HL-60/S4 treated with retinoic acid at 250 ng/mL for 4 days and 3 days (cell line): ENCODE measurements around the gene SP9.
"Not testable (repeated sequence)": the region's sequence is repeated elsewhere in the genome, so short reads cannot be mapped to it uniquely, and the experiment has no call there.

Experiments
- in situ Hi-C: fragments of 300-500 bp; cut with MboI; formaldehyde crosslinking; loops from 2 replicates; pipeline ENCODE4 v1.7.0; 2022; ENCODE audit warnings: low sequenced_read_pairs

Gene SP9

DNA sequence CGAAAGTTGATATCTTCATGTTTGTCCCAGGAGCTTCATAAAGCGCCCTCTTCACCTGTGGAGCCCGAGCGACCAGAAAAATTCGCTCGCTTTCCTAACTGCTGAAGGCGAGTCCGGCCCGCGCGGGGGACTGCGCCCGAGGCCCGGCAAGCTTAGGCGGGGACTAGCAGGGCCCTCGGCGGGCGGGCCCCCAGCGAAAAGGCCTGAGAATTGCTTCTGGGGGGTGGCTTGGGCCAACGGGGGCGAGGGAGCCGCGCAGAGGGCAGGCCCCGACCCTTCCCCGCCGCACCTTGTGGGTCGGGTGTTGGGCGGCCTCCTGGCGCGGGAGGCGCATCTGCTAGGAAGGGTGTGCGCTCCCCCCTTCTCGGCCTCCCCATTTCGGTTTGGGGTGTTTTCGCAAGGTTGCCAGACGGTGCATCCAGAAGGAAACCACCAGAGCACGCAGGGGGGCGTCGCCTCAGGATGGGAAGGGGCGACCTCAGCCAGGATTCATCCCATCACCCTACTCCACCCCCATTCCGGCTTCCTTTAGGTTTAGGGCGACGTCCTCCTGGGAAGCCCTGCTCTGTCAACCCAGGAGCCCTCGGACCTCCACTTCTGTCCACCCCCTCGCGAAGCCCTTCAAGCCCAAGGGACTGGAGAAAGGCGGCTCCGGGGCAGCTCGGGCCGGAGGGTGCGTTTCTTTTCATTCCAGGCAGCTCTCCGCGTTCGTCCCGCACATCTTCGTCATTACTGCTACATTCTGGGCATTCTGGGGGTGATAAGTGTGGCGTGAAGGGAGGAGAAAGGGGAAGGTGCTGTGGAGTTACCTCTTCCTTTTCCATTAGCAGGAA, 9.1 kb downstream of the SP9 start:
- in situ Hi-C loops = loop anchor here (10.0 kb wide), 1 partner anchor 939 kb away; no protein-coding TSS in a partner anchor

DNA sequence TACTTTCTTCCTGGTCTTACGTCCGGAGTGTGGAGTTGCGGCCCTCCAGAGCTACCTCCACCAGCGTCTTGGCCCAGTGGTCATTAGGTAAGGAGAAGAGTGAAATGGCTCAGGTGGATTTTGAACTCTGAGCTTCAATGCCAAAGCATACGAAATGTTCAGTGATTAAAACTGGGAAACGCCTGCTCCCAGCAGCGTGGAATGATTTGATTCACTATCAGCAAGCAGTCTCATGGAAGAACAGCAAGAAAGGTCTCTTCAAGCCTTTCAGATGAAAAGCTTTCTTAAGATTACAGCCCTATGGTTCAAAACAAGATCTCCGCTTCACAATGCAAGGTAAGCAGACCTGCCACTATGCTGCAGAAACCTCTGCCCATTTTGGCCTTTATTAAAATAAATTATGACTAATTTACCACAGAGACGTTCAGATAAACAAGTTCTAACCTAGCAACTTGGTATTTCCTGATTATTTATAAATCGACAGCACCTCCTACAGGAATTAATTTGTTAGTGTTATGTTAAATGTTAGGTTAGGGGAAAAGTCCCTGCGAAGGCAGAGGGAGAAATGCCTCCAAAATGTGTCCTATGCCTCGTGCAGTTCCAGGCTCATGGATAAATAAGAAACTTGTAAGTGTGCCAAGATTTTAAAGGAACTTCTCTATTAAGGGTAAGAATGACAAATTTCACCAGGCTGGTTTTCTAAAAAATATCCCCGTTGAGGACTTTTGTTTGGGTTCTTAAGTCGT, 10.1 kb downstream of the SP9 start:
- in situ Hi-C loops = loop anchor here (10.0 kb wide), 1 partner anchor 940 kb away; no protein-coding TSS in a partner anchor

- in situ Hi-C loops = no loop called here
These were observed 15.3 kb downstream of the SP9 start for GRCh38 chr2:174350018-174350417.

DNA sequence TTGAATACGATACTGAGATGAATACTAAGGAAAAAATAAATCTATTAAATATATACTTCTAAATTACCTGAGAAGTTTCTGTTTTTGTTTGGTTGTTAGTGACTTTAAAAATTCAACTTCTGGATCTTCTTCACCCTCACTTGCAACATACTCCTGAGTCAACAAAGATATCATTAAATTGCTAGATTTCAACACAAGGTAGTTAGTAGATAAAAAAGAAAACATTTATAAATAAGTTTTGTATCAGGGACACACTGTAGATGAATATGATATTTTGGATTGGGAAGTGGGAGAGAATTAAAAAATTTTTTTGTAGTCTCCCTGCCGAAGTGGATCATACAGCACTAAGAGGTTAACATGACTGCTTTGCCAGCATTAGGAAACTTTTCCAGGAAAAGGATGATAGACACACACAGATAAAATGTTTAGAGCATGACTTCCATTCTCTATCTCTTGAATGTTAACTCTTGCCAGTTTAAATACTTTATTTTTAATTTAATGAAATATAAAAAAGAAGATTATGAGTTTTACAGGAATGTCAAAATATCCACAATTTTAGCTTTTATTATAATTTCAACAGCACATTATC, 15.9 kb downstream of the SP9 start:
- in situ Hi-C loops = no loop called here

DNA sequence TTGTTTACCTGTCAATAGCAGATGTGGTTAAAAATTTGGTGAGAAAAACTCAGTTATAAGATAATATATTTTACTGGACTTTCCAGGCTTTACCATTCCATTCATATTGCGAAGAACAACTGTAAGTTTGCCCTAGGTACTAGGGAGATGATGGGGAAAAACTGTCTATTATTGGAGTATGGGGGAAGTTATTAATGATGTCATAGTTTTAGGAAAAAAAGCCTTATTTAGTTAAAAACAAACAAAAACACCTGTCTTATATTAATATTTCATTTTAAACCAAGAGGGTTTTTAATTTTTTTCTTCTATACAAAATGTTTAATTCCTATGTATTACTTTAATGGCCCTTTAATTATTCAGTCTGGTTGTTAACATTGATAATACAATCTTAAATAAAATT, 18.2 kb downstream of the SP9 start:
- in situ Hi-C loops = no loop called here

GRCh38 chr2:174356347-174356746, 21.6 kb downstream of the SP9 start:
- in situ Hi-C loops = no loop called here

GRCh38 chr2:174359663-174360062, 24.9 kb downstream of the SP9 start:
- in situ Hi-C loops = not testable (repeated sequence)

GRCh38 chr2:174362949-174363348, 28.2 kb downstream of the SP9 start:
- in situ Hi-C loops = no loop called here

DNA sequence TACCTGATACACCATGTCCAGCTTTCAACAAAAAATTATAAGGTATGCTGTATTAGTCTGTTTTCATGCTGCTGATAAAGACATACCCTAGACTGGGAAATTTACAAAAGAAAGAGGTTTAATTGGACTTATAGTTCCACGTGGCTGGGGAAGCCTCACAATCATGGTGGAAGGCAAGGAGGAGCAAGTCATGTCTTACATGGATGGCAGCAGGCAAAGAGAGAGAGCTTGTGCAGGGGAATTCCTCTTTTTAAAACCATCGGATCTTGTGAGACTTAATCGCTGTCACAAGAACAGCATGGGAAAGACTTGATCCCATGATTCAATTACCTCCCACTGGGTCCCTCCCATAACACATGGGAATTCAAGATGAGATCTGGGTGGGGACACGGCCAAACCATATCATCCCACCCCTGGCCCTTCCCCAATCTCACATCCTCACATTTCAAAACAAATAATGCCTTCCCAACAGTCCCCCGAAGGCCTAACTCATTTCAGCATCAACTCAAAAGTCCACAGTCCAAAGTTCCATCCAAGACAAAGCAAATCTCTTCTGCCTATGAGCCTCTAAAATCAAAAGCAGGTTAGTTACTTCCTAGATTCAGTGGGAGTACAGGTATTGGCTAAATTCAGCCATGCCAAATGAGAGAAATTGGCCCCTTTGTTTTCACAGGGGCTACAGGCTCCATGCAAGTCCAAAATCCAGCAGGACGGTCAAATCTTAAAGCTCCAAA, 28.9 kb downstream of the SP9 start:
- in situ Hi-C loops = not testable (repeated sequence)

DNA sequence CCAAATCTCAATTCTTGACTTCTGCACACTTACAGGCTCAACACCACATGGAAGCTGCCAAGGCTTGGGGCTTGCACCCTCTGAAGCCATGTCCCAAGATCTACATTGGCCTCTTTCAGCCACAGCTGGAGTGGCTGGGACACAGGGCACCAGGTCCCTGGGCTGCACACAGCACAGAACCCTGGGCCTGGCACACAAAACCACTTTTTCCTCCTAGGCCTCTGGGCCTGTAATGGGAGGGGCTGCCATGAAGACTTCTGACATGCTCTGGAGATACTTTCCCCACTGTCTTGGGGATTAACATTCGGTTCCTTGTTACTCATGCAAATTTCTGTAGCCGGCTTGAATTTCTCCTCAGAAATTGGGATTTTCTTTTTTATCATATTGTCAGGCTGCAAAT, 29.9 kb downstream of the SP9 start:
- in situ Hi-C loops = no loop called here

GRCh38 chr2:174365571-174365970, 30.8 kb downstream of the SP9 start:
- in situ Hi-C loops = no loop called here

DNA sequence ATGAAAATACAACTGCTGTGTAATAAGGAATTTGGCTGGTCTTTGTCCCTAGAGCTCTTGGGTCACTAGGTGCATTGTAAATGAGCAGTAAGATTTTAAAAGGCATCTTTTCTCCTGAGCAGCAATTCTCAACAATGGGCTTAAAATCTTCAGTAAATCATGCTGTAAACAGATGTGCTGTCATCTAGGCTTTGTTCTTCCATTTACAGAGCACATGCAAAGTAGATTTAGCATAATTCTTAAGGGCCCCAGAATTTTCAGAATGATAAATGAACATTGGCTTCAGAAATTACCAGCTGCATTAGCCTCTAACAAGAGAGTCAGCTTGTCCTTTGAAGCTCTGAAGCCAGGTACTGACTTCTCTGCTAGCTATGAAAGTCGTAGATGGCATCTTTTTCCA, 33.9 kb downstream of the SP9 start:
- in situ Hi-C loops = no loop called here

- in situ Hi-C loops = no loop called here
These were observed 42.2 kb downstream of the SP9 start for GRCh38 chr2:174376967-174377366.

- in situ Hi-C loops = no loop called here
These were observed 49.0 kb downstream of the SP9 start for GRCh38 chr2:174383796-174384195.

DNA sequence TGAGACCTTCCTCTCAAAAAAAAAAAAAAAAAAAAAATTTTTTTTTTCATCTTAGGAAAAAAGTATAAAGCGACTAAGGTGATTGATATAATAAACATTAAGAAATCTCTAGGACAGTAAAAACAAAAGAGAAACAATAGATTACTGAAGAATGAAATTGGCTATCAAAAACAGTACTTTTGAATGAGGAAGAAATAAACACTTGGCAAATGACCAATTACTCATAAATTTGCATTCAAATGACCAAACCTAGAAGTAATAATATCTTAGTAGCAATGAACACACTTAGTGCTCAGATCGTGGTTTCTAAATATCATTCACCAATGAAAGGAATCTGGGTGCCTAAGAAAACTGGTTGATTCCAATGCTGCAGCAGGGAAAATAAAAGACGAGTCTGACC, 50.4 kb downstream of the SP9 start:
- in situ Hi-C loops = no loop called here
